K562 (cell line): ENCODE data around the gene MCM9. TPM values are rescaled to one million over a fixed set of nuclear protein-coding genes. Genes with fewer than 3 reads are reported as not detected.

ENCODE experiments used
- BCOR ChIP-seq: fragments of 450-650 bp; IDR thresholded peaks from 2 replicates; pipeline ENCODE4 v1.6.1; 2016
- BHLHE40 ChIP-seq: IDR thresholded peaks from 2 replicates; pipeline ENCODE4 v1.6.1; 2011; ENCODE audit warnings: low read length, improper control_type of control experiment
- CCNT2 ChIP-seq: IDR thresholded peaks from 2 replicates; pipeline ENCODE4 v1.6.1; 2011; ENCODE audit warnings: borderline replicate concordance, low read depth, mild to moderate bottlenecking, moderate library complexity, mixed read lengths, low read length; ENCODE audit not compliant: insufficient read length; ENCODE audit errors: extremely low read depth
- CTBP1 ChIP-seq: fragments of 450-650 bp; IDR thresholded peaks from 2 replicates; pipeline ENCODE4 v1.6.1; 2016; ENCODE audit warnings: borderline replicate concordance
- GATA2 ChIP-seq: sonication (generic); formaldehyde crosslinking; IDR thresholded peaks from 2 replicates; pipeline ENCODE4 v1.4.0; 2020; ENCODE audit warnings: mild to moderate bottlenecking, missing genetic modification reagents
- GTF2F1 ChIP-seq: IDR thresholded peaks from 2 replicates; pipeline ENCODE4 v1.6.1; 2011; ENCODE audit warnings: low read depth, low read length, improper control_type of control experiment
- HDGF ChIP-seq: fragments of 450-650 bp; IDR thresholded peaks from 2 replicates; pipeline ENCODE4 v1.6.1; 2016
- HIVEP1 ChIP-seq: fragments of 250-450 bp; sonication (Bioruptor Pico); IDR thresholded peaks from 2 replicates; pipeline ENCODE4 v1.4.0; 2020; ENCODE audit warnings: mild to moderate bottlenecking
- KLF10 ChIP-seq: fragments of 250-450 bp; sonication (Bioruptor Pico); IDR thresholded peaks from 2 replicates; pipeline ENCODE4 v1.6.1; 2021; ENCODE audit warnings: matching md5 sums
- LCOR ChIP-seq: sonication (generic); formaldehyde crosslinking; IDR thresholded peaks from 2 replicates; pipeline ENCODE4 v1.8.0; 2022; ENCODE audit warnings: mild to moderate bottlenecking, missing genetic modification reagents
- NBN ChIP-seq: fragments of 450-650 bp; IDR thresholded peaks from 2 replicates; pipeline ENCODE4 v1.6.1; 2016; ENCODE audit warnings: low read depth, mild to moderate bottlenecking
- PCBP2 ChIP-seq: fragments of 200-400 bp; formaldehyde crosslinking; IDR thresholded peaks from 2 replicates; pipeline ENCODE4 v1.6.1; 2018; ENCODE audit warnings: low read length, low read depth, mild to moderate bottlenecking, moderate library complexity; ENCODE audit not compliant: poor library complexity, severe bottlenecking
- RB1 ChIP-seq: fragments of 450-650 bp; IDR thresholded peaks from 2 replicates; pipeline ENCODE4 v1.6.1; 2017; ENCODE audit warnings: low read depth, mild to moderate bottlenecking
- SMARCB1 ChIP-seq: IDR thresholded peaks from 2 replicates; pipeline ENCODE4 v1.6.1; 2011; ENCODE audit warnings: improper control_type of control experiment, low read depth; ENCODE audit not compliant: insufficient read length
- SP1 ChIP-seq: sonication (generic); formaldehyde crosslinking; IDR thresholded peaks from 2 replicates; pipeline ENCODE4 v1.8.1; 2022; ENCODE audit warnings: mild to moderate bottlenecking, missing genetic modification reagents
- XRCC4 ChIP-seq: IDR thresholded peaks from one replicate; pipeline ENCODE4 v1.6.1; 2011; ENCODE audit not compliant: insufficient read depth, insufficient read length; ENCODE audit errors: extremely low read depth
- ZNF239 ChIP-seq: fragments of 250-450 bp; sonication (Bioruptor Pico); IDR thresholded peaks from 2 replicates; pipeline ENCODE4 v1.4.0; 2020; ENCODE audit warnings: mild to moderate bottlenecking
- ZNF431 ChIP-seq: sonication (generic); formaldehyde crosslinking; IDR thresholded peaks from 2 replicates; pipeline ENCODE4 v1.8.0; 2022; ENCODE audit warnings: mild to moderate bottlenecking, missing genetic modification reagents
- ZNF445 ChIP-seq: fragments of 250-450 bp; sonication (Bioruptor Pico); IDR thresholded peaks from 2 replicates; pipeline ENCODE4 v1.4.0; 2020; ENCODE audit warnings: low read depth, mild to moderate bottlenecking, moderate library complexity
- polyA plus RNA-seq, 8 experiments: library from polyadenylated mRNA; depleted of rRNA in 4 of 8; stranded (reverse) in 5 of 8; unstranded in 3 of 8; fragments of >200 nt; fragmentation: Nextera tagmentation in 2 of 8; fragmentation: Illumina TruSeq in 1 of 8; extraction: Ambion mirVana in 2 of 8; extraction: Trizol in 1 of 8; gene quantifications; 2 replicates each; pipeline versions ENCODE4 v1.2.1 to v1.2.3, GENCODE V29; 2011 to 2014; ENCODE audit warnings: inconsistent platforms in 1 of 8, missing spikeins in 1 of 8
- total RNA-seq, 7 experiments: library from RNA; depleted of rRNA in 6 of 7; stranded (reverse); fragments of >200 nt in 6 of 7; fragmentation: Illumina TruSeq in 2 of 7; extraction: Trizol in 2 of 7; gene quantifications; 2 replicates each; pipeline versions ENCODE4 v1.2.1 to v1.2.3, GENCODE V29; 2011 to 2021; ENCODE audit warnings: low replicate concordance in 1 of 7
- TF ChIP-seq, protein P1 (sequence below): fragments of 450-650 bp; IDR thresholded peaks from 2 replicates; pipeline ENCODE4 v1.6.1; 2017; ENCODE audit warnings: mild to moderate bottlenecking, moderate library complexity
- TF ChIP-seq, protein P2 (sequence below): sonication (generic); formaldehyde crosslinking; IDR thresholded peaks from 2 replicates; pipeline ENCODE4 v1.5.0; 2020; ENCODE audit warnings: missing genetic modification reagents
- TF ChIP-seq, protein P3 (sequence below): fragments of 150-350 bp; conservative IDR thresholded peaks from 2 replicates; pipeline ENCODE4 v1.6.1; 2014; ENCODE audit warnings: low read length

MCM9 gene
- total and polyA plus RNA-seq, 9 of the 15 experiments (the other 6 are each of a cell fraction or from before 2014, with no cell fraction given), result 4.8 to 16.7 (median 11.6) TPM

DNA sequence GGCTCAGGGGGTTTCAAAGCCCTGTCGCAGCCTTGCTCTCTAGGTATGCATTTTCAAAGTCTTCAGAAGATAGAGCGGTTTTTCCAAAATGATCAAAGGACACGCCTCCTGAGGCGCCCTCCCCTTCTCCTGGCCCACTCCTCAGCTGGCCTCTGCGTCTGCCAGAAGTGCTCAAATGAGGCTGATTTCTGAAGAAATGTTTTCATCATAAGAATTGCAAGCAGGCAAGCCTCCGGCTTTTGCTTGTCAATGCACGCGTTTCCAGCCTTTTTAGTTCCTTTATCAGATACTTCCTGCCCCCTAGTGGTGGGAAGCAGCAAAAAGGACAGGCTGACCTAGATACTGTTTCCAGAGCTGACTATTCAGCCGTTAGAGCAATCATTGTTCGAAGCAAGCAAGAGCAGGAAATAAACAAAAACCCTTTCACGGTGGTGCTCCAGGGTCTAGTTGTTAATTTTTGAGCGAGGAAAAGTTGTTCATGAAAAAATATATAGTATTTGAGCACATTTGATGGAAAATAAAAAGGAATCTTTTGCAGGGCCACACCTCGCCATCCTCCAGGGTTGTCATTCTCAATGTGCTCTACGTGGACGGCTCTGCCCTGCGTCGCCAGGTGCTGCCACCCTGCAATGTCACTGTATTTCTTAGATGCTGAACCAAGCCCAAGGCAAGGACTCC lies 134.4 kb downstream of the MCM9 start (continued):
- TF ChIP-seq, protein P1, sequence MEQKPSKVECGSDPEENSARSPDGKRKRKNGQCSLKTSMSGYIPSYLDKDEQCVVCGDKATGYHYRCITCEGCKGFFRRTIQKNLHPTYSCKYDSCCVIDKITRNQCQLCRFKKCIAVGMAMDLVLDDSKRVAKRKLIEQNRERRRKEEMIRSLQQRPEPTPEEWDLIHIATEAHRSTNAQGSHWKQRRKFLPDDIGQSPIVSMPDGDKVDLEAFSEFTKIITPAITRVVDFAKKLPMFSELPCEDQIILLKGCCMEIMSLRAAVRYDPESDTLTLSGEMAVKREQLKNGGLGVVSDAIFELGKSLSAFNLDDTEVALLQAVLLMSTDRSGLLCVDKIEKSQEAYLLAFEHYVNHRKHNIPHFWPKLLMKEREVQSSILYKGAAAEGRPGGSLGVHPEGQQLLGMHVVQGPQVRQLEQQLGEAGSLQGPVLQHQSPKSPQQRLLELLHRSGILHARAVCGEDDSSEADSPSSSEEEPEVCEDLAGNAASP, result no peak
- no peak for TF ChIP-seq HDGF
- TF ChIP-seq SMARCB1, result no peak
- no peak for TF ChIP-seq CTBP1
- no peak for TF ChIP-seq ZNF445 (CRISPR knock-in tag)
- TF ChIP-seq GTF2F1, result no peak
- TF ChIP-seq PCBP2, result no peak
- no peak for TF ChIP-seq ZNF239 (CRISPR knock-in tag)
- TF ChIP-seq GATA2 (CRISPR knock-in tag), result no peak
- no peak for TF ChIP-seq KLF10 (CRISPR knock-in tag)
- TF ChIP-seq LCOR, result no peak
- TF ChIP-seq ZNF431 (CRISPR knock-in tag), result no peak
- TF ChIP-seq SP1 (CRISPR knock-in tag), result no peak
- no peak for TF ChIP-seq RB1
- TF ChIP-seq, protein P2, sequence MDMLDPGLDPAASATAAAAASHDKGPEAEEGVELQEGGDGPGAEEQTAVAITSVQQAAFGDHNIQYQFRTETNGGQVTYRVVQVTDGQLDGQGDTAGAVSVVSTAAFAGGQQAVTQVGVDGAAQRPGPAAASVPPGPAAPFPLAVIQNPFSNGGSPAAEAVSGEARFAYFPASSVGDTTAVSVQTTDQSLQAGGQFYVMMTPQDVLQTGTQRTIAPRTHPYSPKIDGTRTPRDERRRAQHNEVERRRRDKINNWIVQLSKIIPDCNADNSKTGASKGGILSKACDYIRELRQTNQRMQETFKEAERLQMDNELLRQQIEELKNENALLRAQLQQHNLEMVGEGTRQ, result no peak
- TF ChIP-seq BCOR, result no peak
- no peak for TF ChIP-seq NBN
- TF ChIP-seq, protein P3, sequence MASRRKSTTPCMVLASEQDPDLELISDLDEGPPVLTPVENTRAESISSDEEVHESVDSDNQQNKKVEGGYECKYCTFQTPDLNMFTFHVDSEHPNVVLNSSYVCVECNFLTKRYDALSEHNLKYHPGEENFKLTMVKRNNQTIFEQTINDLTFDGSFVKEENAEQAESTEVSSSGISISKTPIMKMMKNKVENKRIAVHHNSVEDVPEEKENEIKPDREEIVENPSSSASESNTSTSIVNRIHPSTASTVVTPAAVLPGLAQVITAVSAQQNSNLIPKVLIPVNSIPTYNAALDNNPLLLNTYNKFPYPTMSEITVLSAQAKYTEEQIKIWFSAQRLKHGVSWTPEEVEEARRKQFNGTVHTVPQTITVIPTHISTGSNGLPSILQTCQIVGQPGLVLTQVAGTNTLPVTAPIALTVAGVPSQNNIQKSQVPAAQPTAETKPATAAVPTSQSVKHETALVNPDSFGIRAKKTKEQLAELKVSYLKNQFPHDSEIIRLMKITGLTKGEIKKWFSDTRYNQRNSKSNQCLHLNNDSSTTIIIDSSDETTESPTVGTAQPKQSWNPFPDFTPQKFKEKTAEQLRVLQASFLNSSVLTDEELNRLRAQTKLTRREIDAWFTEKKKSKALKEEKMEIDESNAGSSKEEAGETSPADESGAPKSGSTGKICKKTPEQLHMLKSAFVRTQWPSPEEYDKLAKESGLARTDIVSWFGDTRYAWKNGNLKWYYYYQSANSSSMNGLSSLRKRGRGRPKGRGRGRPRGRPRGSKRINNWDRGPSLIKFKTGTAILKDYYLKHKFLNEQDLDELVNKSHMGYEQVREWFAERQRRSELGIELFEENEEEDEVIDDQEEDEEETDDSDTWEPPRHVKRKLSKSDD, result no peak
- TF ChIP-seq BHLHE40, result 0 out of 2 replicates have a peak, but pooled peaks have one; percentile 12
- TF ChIP-seq CCNT2, result no peak
- TF ChIP-seq XRCC4, result no peak
- TF ChIP-seq HIVEP1 (CRISPR knock-in tag), result no peak
